D721Med (cell line): ENCODE results near the gene ANK3.

ENCODE experiments used
- DNase-seq: peaks from one replicate; pipeline ENCODE4 v3.0.0; 2011; ENCODE audit warnings: low spot score; ENCODE audit not compliant: insufficient read length
- FAIRE-seq: peaks from 2 replicates; lab custom pipeline; 2011; peaks lifted over from hg19 to GRCh38; lab: Jason Lieb, UNC
- CTCF ChIP-seq: IDR thresholded peaks from 2 replicates; pipeline ENCODE4 v1.5.1; 2012; ENCODE audit warnings: mild to moderate bottlenecking, control low read depth; ENCODE audit not compliant: insufficient read depth; ENCODE audit errors: missing control alignments

Gene ANK3

GRCh38 chr10:60382946-60383681, 6.6 kb downstream of the ANK3 start:
- DNase-seq (no peak), FAIRE-seq (peak; percentile 76)
- no peak for TF ChIP-seq CTCF

GRCh38 chr10:60380781-60381180, 8.9 kb downstream of the ANK3 start:
- DNase-seq (no peak), FAIRE-seq (no peak)
- no peak for TF ChIP-seq CTCF

GRCh38 chr10:60377955-60378354, 11.7 kb downstream of the ANK3 start:
- TF ChIP-seq CTCF, result no peak
- no peak for FAIRE-seq
- DNase-seq, result no peak

- DNase-seq (no peak), FAIRE-seq (no peak)
- TF ChIP-seq CTCF, result no peak
These were observed 12.7 kb downstream of the ANK3 start for GRCh38 chr10:60377042-60377352.

- no peak for DNase-seq
- FAIRE-seq, result no peak
- no peak for TF ChIP-seq CTCF
These were observed 13.2 kb downstream of the ANK3 start for GRCh38 chr10:60376221-60377041.

DNA sequence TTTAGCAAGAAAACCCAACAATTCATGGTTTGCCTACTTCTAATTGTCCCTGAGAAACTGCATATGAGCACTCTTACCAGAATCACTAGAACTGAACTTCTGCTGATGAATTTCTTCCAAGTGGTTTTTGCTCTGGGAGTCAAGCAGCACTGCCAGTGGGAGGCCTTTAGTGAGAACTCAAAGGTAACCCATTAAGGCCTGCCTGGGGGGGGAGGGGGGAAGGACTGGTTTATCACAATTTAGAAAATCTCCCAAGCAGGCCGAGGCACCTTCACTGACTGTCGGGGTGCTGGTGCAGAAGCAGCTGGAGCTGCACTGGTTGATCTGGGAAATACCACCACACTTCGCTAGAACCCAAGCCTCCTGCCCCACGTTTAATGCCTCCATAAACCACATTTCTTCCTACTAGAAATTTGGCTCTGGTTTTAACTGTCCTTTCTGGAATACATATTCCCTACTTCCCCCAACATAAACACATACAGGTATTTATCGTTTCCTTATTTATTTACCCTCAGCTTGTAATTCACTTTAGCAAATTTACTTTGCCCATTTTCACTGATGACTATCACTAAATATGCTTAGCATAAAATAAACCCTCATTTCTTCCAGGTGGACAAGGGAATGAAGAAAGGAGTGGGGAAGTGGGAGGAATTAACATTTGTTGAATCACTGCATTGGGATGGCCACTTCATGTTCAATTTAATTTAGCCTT, 14.2 kb downstream of the ANK3 start:
- no peak for TF ChIP-seq CTCF
- FAIRE-seq (no peak), DNase-seq (no peak)
